ENCODE results near the gene CACNA1A. TPM values are rescaled to one million over a fixed set of nuclear protein-coding genes. Genes with fewer than 3 reads are reported as not detected.
"Not testable (repeated sequence)": the region's sequence is repeated elsewhere in the genome, so short reads cannot be mapped to it uniquely, and the experiment has no call there.

The CACNA1A gene
- total RNA-seq, 1 donor from 2014 or later: 0.72 TPM

DNA sequence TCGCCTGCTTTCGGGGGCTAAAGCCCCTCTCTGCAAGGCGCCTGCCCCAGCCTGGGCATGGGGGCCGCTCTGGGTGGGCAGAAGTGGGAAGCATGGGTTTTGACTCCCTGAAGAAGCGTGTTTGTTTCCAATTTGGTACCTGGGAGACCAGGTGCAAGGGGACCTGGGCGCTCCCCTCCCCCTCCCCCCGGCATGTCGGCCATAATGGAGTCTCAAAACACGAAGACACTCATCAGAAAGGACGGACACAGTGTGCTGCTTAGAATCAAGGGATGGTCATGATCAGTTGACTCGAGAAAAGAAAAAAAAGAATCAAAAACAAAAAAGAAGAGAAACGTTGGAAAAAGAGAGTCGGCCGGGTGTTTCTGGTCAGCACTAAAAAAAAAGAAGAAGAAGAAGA is 279.3 kb downstream of the CACNA1A start:
- DNase-seq: no peak

DNA sequence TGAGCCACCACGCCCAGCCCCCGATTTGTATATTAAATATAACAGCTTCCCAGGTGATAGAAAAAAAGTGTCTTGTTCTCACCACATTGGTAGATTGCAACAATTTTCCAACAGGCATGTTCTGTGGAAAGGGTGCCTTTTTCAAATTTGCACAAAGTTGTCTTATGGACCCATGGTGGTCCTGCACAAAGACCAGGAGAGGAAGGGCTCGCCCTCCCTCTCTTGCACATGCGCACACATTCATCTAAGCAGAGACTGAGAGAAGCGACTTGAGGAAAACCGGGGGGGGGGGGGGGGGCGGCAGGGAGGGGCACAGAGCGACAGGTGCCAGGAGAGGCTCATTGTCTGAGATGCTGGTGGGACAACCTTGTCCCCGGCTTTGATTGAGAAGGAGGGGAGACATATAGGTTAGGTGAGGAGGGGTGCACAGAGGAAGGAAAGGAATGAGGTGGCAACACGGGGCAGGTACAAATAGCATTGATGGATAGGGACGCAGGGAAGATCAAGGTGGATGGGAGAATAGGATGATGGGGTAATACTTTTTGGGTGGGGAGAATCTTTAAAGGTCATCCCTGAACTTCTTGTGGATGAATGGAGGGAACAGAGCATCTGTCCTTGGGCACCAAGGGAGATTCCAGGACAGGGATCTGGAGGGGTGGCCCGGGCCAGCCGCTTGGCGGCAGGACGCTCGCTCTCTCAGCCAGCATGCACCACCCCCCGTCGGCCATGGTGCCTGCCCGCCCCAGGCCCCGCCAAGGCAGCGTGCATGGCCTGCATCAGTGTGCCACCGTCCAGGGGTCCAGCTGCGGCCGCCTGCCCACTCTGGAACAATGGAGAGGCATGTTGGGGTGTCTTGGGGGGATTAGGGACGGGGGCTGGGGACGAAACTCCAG is 280.1 kb downstream of the CACNA1A start:
- DNase-seq: no peak

DNA sequence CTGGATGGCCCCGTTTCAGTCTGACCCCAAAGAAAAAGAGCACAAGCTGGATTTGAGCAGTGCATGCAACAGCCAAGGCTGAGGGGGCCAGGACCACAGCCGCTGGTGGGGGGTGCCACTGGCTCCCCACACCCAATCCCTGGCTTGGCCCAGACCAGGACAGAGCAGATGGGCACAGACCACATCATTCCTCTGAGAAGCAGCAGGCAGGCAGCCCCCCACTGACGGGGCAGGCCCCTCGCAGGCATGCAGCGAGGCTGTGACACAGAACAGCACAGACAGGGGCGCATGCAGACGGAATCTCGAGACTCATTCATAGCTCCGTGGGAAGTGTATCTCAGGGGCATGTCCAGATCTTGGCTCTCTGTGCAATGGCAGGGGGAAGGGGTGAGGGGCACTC is 281.2 kb downstream of the CACNA1A start:
- DNase-seq: no peak

DNA sequence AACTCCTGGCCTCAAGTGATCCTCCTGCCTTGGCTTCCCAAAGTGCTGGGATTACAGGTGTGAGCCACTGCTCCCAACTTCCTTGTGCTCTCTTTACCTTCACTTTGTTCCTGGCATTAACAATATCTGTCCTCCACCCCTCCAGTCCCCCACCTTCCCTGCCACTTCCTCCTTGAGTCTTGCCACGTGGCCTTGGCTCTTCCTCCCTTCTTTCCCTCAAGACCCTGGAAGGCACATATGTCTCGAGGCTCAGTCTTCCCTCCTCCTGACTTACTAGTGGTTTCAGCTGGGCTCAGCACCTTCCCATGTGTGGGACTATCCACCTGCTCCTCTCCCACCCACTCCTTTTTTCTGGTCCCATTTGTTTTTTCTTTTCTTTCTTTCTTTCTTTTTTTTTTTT is 285.4 kb downstream of the CACNA1A start:
- DNase-seq: no peak

DNA sequence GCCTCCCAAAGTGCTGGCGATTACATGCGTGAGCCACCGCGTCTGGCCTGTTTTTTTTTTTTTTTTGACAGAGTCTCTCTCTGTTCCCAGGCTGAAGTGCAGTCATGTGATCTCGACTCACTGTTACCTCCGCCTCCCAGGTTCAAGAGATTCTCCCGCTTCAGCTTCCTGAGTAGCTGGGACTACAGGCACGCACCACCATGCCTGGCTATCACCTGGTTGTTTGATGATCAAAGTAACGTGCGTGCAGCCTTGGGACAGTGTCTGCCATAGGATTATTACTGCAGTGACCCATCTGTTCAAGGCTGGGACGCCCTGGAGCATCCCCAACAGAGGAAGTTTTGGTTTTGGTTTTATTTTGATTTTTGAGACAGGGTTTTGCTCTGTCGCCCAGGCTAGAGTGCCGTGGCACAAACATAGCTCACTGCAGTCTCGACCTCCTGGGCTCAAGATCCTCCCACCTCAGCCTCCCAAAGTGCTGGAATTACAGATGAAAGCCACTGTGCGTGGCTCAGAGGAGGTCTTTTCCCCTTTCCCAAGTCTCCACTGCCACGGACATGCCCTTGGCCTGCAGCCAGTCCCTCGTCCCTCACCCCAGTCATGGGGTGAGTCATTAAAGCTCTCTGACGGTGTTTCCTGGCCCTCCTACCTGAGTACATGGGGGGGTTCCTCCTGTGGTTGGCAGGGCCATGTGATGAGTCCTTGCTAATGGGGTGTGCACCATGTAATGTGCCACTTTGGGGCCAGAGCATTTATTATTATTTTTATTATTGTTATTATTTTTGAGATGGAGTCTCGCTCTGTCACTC is 290.5 kb downstream of the CACNA1A start:
- no peak for DNase-seq

DNA sequence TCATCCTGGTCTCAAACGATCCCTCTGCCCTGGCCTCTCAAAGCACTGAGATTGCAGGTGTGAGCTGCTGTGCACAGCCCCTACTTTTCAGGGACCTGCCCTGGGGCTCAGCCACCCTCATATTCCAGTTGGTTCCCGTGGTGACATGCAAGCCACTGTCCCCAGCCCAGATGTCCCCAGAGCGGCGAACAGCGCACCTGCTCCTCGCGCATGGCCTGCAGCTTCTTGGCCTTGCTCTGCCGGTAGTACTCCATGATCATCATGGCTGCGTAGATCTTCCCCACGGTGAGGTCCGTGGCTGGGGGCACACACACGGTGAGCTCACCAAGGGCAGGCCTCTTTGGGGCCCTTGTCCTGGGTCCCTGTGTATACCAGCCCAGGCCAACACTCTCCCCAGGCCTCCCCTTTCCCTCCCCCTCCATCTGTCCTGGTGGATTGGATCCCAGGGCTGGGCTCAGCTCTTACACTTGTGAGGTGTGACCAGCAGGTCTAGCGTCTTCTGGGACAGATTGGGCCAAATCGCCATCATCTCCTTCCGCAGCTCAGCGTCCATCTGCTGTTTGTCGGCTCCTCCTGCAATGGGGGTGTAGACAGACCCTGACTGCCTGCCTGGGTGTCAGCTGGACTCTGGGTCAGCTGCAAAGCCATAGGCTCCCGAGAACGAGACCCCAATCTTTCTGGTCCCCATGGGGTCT is 292.1 kb downstream of the CACNA1A start:
- no peak for DNase-seq

DNA sequence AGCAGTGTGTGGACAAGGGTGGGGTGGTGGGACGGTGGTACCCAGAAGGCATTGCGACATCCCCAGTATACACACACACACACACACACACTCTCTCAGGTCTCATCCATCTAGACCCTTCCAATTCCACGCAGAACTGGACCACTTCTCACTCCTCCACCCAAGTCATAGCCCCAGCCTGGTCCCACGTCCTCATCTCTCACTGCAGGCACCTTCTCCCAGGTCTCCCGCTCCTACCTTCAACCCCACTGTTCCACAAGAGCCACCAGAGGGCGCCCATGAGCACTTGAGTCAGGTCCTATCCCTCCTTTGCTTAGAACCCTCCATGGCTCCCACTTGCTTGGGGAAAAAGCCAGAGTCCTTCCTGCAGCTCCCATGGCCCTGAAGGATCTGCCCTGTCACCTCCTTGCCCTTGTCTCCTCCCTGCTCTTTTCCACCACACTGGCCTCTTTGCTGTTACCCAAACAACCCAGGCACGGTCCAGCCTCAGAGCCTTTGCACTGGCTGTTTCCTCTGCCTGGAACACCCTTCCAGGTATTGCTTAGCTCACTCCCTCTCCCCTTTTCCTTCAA is 293.4 kb downstream of the CACNA1A start:
- DNase-seq: peak; percentile 49

DNA sequence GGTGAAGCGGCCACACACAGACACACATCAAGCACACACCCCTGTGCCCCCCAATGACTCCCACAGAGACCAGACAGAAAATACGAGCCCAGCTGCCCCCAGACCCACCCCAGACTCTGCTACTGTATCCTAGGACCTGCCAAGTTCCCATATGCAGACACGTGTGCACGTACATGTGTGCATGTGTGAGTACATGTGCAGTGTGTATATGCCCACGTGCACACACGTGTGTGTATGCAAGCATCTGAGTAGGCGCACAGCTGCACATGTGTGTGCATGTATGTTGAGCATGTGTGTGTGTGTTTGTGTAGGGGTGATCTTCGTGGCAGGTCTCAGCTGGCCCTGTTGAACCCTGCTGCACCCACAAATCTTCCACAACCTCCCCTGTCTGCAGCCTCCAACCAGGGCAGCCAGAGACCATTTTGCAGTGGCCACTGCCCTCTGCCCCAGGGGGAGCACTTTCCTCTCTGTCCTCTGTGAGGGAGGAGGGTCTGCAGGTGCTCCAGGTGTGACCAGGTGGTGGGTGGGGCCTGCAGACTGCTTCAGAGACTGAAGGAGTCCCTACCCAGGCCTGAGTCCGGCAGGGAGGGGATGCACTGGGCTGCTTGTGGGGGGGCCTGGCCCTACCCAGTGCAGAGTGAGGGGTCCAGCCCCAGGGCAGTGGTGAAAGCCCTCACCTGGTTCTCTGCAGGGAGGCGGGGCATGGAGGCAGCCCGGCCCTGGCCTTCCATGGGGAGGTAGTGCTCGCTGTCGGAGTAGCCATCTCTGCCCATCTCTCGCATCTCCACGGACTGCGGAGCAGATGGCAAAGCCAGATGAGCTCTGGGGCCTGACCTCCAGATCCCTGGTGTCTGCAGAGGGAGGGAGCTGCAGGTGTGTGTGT is 294.6 kb downstream of the CACNA1A start:
- no peak for DNase-seq

DNA sequence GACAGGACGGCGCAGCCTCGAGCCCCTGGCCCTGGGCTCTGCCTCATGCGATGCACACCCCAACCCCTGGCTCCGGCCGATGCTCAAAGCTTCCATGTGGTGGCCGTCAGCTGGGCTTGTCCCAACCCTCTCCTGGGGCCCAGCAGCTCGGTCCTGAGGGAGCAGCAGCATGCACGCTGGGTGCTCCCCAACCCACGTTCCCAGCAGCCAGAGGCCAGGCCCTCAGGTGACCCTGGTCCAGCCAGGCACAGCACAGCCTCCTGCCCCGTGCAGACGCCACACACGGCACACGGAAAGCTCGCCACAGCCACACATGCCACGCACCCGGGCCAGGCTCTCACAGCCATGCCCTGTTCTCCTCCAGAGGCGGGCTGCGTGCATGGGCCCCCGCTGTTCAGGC is 295.3 kb downstream of the CACNA1A start:
- no peak for DNase-seq

DNA sequence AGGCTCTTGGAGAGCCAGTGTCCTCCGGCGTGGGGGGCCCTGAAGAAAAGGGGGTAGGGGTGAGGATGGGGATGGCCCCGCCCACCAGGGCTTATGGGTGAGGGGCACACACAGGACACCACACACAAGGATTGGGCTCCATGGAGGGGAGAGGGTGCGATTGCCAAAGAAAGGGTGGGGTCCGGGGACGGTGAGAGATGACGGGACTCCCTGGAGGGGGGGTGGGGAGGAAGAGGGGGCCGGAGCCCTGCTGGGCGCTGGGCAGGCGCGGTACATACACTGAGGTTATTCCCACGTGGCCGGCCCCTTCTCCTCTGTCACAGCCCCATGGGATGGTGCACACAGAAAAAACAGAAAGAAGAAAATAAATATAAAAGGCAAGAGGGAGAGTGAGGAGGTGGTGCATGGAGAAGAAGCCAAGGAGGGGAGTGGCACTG is 295.9 kb downstream of the CACNA1A start:
- no peak for DNase-seq

DNA sequence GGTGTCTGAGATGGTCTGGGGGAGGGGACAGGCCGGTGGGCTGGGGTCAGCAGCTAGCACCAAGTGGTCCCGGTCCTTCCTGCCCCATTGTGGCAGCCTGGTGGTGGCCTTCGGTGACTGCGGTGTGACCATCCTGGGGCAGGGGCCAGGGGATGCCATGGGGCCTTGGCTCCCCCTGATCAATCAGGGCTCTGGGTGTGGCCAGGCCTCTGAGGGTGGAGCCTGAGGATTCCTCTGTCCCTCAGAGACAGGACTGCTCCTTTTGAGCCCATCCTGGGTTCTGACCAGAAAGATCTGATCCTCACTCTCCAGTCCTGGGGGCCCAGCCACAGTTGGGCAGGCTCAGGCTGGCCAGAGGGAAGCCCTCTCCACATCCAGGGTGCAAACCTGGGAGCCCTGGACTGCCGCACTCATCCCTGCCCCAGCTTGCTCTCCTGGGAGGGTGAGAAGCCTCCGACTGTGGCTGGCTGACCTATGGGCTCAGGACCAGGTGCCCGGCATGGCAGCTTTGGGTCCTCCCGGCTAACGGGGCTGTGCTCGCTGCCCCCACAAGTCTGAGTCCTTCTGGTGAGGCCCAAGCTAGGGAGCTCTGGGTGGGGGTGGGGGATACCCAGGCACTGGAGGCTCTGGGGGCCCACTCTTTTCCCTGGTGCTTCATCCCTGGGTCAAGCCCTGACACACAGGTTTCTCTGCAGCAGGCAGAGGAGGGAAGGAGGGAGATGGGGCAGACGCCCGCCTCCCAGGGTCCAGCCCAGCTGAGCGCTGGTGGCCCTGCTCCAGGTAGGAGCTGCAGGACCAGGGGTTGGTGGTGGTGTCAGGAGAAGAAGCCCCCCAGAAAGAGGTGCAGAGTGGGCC is 296.6 kb downstream of the CACNA1A start:
- no peak for DNase-seq

DNA sequence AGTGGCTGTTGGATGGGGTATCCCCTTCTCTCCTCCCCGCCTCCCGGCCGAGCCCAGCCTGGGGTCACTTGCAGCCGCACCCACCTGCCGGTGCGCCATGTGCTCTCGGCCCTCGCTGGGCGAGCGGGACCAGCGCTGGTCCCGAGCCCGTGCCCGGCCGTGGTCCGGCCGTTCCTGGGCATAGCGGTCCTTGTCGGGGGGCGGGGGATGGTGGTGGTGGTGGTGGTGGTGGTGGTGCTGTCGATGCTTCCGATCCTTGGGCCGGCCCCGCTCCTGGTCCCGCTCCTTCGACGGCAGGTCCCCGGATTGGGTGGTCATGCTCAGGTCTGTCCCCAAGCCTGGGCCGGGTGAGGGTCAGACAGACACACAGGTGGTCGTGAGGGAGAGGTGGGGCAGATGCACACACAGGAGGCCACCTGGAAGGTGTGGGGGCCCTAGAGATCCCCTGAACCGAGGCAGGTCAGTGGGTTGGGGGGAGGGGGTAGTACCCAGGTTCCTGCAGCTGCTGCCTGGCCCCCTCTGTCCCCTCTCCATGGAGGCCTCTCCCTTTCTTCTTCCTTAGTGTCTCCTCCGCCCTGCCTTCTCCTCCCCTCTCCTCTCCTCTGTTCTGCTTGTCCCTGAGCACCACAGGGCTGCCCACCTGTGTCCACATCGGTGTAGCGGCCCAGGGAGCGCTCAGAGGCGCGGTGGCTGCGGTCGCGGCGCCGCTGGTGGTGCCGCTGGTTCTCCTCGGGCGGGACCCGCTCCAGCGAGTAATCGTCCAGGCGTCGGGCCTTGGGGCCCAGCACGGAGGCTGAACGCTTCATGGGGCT is 297.4 kb downstream of the CACNA1A start:
- DNase-seq: peak; percentile 25

DNA sequence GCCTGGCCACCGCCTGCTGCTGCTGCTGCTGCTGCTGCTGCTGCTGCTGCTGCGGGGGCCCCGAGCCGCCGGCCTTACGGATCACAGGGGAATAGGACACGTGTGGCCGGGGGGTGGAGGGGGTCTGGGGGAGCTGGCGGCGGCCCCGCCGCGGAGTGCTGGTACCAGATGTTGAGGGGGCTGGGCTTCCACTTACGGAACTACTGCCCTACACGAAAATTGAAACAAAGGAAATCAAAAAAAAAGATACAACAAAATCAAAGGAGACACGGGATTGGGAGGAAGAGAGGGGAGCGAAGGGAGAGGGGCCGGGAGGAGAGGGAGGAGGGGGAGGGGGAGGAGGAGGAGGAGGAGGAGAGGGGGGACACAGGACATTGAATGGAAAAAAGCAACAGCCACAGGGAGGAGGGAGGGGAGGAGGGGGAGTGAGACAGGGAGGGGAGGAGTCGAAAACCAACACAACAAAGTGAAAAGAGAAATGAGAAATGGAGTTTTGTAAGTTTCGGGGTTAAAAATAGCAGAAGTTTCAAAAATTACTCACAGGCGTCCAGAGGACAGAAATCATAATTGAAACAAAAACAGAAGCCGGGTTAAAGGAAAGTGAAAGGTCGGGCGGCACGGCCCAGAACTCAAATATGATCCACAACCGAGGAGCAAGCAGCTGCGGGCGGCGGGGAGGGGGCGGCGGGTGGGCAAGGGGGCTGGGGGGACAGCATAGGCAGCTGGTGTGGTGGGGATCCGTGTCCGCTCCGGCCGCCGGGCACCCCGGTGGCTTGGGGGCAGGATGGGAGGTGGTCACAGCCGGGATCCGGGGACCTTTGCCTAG is 298.2 kb downstream of the CACNA1A start:
- DNase-seq: peak; percentile 91

DNA sequence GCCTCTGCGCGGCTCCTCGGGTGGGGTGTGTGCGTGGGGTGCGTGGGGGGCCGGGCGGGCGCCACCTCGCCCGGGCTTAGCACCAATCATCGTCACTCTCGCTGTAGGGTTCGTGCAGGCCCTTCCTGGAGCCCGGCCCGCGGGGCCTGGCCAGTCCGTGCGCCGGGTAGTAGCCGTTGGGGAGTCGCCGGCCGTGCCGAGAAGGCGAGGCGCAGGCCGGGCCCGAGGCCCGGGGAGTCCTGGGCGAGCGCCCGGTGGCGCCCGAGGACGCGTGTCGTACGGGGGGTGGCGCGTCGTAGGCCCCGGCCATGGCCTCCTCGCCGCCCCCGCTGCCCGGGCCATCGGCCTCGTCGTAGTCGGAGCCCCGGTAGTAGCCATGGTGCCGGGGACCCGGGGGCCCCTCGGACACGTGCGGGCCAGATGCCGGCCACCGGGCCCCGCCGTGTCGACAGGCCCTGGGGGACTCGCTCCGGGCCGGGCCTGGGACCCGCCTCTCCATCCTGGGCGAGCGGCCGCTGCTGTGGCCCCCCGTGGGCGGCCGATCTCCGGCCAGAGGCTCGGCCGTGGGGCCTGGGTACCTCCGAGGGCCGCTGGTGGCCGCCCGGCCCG is 298.9 kb downstream of the CACNA1A start:
- DNase-seq: no peak

DNA sequence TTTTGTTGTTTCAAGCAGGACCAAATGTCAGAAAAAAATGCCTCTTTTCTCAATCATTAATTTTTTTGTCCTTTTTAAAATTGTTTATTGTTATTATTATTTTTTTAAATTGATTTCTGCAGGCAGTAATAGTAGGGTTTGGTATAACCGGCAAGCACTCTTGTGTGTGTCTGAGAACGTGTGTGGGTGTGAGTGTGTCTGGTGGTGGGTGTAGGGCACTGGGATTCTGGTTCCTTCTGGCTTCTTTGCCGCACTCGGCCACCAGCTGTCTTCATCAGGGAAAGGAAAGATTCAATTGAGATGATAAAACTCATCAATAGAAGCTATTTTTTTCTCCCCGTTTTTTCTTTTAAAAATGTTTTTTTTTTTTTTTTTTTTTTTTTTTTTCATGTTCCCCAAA is 299.7 kb downstream of the CACNA1A start:
- DNase-seq: no peak

DNA sequence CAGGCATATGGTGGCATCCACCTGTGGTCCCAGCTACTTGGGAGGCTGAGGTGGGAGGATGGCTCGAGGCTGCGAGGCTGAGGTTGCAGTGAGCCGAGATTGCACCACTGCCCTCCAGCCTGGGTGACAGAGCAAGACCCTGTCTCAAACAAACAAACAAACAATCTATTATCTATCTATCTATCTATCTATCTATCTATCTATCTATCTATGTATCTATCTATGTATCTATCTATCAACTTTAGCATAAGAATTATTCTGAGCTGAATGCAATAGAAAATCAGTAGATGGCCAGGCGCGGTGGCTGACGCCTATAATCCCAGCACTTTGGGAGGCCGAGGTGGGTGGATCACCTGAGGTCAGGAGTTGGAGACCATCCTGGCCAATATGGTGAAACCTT is 304.2 kb downstream of the CACNA1A start:
- DNase-seq: not testable (repeated sequence)

DNA sequence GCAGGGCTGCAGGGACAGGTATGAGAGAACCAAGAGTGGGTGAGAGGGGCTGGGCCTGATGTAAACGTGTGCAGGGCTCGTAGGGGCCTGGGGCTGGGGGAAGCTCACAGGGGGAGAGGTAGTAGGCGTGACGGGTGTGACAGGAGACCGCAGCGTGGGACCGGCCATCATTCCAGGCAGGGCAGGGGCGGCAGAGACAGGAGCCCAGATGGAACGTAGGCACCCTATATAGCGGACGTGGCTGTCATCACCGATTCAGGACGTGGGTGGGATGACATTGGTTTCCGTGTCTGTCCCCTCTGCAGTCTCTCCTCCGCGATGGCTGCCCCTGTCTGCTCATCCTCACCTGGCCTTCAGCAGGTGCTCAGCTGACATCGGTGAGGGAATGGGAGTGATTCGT is 307.6 kb downstream of the CACNA1A start:
- DNase-seq: no peak

DNA sequence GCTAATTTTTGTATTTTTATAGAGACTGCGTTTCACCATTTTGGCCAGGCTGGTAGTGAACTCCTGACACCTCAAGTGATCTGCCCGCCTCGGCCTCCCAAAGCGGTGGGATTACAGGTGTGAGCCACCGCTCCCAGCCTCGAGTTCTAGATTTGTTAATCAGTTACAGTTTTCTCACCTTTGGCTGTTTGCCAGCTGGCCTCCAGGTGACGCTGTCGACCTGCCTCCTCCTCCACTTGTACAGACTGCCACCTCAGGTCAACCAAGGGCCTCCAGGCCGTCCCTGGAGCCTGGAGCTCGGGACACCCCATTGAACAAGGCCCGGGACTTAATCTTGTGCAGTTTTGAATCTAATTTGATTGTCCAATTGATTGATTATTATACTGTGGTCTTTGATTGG is 310.6 kb downstream of the CACNA1A start:
- no peak for DNase-seq
